ENCODE measurements around the gene NUDT6.

NUDT6 gene

GRCh38 chr4:122912810-122913575, 9.4 kb downstream of the NUDT6 start:
- DNase-seq = no peak

DNA sequence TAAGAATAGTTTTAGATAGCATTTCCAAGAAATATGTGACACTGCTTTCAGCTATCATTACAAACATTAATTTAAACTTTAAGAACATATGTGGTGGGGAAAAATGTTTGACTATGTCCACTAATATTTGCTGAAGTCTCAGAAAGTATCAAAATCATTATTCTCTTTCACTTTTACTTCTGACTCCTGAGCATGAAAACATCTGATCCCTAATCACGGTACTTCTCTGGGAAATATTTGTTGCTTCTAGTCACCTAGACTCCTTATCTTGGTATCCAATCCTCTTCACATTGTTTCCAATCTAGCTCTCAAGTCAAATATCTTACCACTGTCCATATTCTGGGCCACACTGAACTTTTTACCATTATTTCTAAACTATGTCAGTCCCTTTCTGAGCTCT, 10.8 kb downstream of the NUDT6 start:
- no peak for DNase-seq

DNA sequence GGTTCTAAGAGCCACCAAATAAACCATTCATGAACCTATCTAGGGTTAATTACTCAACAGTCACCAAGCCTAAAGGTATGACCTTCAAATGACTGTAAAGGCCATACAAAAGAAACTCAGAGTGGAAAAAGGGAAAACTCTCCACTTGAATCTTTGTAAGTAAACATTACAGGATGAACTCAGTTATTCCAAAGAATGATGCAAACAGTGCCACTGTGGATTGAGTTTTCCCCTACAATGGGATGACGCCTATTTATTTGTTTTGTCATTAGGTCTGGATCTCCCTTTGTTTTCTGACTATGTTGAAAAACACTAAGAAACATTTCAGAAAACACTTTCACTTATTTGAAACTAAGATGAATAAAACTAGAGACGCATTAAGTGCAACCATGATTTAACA, 12.7 kb downstream of the NUDT6 start:
- no peak for DNase-seq

GRCh38 chr4:122908223-122908622, 14.2 kb downstream of the NUDT6 start:
- no peak for DNase-seq

DNA sequence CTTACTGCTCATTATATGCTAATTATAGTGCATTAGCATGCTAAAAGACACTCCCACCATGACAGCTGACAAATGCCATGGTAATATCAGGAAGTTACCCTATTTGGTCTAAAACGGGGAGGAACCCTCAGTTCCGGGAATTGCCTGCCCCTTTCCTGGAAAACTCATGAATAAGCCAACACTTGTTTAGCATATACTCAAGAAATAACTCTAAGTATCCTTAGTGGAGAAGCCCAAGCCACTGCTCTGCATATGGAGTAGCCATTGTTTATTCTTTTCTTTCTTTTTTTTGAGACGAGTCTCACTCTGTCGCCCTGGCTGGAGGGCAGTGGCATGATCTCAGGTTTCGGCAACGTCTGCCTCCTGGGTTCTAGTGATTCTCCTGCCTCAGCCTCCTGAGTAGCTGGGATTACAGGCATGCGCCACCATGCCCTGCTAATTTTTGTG, 15.5 kb downstream of the NUDT6 start:
- no peak for DNase-seq

DNA sequence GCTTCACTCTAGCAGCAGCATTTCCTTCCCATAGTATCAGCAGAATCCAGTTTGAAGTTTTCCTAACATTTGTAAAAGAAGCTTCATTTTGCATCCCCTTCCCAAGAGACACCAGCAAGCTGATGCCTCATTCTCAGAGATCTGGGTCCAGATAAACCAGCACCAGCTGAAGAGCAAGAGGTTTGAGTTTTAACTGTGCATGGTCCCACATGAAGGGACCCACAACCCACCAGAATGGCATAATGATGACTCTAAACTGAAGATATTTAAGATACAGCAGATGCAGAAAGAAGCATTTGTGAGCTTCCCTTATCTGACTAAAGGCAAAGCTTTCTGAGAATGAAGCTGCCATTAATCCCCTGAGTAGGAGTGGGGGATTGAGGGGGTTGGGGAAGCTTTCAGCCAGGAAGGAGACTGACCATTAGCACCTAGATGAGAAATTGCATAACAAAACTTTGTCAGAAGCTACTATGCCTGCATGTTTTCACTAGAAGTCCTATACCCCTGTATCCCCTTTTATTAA, 18.6 kb downstream of the NUDT6 start:
- no peak for DNase-seq

DNA sequence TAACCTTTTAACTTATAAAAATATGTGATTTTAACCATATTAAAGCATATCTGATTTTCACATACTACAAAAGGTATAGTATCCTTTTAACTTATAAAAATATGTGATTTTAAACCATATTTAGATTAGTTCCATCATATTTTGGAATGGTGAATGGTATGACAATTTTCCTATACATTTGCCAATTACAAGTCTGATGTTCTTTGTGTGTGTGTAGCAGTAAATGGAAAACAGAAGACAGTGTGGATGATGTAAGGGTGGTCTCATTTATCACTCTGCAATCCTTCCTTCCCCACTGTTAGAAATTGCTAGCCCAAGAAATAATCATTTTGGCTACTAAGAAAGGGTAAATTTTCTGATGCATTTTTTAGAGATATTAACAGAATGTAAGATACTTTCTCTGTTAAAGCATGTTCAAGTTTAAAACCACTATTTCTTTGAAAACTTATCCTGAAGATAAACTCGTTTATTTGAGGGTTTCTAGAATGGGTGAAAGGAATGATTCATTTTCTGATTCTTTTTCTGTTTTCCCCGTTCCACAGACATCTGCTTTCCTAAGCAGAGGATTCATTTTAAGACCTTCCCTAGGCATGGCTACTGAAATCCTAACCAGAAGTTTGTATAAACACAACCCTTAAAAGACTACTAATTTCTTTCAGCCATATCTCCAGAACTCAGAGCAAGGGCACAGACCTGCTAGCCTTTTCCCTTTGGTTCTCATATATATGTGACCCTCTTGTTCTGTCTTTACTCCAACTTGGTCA, 21.0 kb downstream of the NUDT6 start:
- DNase-seq = no peak

- DNase-seq = no peak
These were observed 22.1 kb downstream of the NUDT6 start for GRCh38 chr4:122900314-122900713.

GRCh38 chr4:122899682-122900081, 22.7 kb downstream of the NUDT6 start:
- no peak for DNase-seq

GRCh38 chr4:122898370-122899150, 23.8 kb downstream of the NUDT6 start:
- no peak for DNase-seq

DNA sequence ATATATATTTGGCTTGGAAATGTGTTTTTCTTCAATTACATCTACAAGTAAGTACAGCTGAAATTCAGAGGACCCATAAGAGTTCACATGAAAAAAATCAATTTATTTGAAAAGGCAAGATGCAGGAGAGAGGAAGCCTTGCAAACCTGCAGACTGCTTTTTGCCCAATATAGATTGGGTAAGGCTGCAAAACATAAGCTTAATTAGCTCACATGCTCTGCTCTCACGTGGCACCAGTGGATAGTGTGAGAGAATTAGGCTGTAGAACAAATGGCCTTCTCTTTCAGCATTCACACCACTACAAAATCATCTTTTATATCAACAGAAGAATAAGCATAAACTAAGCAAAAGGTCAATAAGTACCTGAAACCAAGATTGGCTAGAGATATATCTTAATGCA, 26.1 kb downstream of the NUDT6 start:
- DNase-seq = no peak

DNA sequence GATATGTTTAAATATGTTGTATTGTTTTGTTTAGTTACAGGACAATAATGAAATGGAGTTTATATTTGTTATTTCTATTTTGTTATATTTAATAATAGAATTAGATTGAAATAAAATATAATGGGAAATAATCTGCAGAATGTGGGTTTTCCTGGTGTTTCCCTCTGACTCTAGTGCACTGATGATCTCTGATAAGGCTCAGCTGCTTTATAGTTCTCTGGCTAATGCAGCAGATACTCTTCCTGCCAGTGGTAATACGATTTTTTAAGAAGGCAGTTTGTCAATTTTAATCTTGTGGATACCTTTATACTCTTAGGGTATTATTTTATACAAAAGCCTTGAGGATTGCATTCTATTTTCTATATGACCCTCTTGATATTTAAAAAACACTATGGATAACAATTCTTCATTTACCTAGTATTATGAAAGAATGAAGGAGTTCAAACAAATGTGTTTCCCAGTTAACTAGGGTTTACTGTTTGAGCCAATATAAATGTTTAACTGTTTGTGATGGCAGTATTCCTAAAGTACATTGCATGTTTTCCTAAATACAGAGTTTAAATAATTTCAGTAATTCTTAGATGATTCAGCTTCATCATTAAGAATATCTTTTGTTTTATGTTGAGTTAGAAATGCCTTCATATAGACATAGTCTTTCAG, 26.9 kb downstream of the NUDT6 start:
- DNase-seq = no peak

DNA sequence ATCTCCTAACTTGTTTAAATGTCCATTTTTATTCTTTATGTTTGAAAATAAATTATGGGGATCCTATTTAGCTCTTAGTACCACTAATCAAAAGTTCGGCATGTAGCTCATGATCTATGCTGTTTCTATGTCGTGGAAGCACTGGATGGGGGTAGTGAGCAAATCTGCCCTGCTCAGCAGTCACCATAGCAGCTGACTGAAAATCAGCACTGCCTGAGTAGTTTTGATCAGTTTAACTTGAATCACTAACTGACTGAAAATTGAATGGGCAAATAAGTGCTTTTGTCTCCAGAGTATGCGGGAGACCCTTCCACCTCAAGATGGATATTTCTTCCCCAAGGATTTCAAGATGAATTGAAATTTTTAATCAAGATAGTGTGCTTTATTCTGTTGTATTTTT, 27.6 kb downstream of the NUDT6 start:
- DNase-seq = no peak

DNA sequence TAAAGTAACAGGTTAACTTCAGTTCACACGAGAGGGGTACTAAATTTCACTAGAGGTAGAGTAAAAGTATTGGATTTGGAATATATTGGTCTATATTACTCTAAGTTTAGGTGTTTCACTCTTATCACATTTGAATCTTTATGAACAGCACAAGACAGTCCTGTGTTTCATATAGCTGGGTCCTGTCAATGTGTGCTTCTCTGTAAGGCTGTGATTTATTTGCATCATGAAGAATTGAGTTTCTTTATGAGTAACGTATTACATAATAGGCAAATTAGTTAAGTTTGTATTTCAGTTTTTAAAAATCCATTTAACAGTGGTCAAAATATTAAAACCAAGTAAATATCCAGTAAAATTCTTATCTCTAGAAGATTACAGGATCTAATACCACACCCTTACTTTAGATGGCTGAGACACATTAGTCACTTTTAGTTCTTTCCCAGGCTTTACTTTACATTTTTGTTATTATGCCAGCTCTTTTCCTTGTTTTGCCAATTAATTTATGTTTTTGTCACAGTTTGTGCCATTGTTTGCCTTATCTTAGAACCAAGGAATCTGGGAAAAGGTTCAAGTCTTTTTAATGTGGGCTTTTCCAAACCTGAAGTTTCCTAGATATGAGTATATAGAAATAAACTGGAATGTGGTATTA, 32.1 kb downstream of the NUDT6 start:
- no peak for DNase-seq

GRCh38 chr4:122889726-122890125, 32.7 kb downstream of the NUDT6 start:
- no peak for DNase-seq

- DNase-seq = no peak
These were observed 37.9 kb downstream of the NUDT6 start for GRCh38 chr4:122884499-122884898.

GRCh38 chr4:122882857-122883735, 39.3 kb downstream of the NUDT6 start:
- DNase-seq = no peak

GRCh38 chr4:122879001-122879400, 43.4 kb downstream of the NUDT6 start:
- DNase-seq = no peak

- no peak for DNase-seq
These were observed 45.9 kb downstream of the NUDT6 start for GRCh38 chr4:122876456-122876855.

GRCh38 chr4:122875949-122876348, 46.4 kb downstream of the NUDT6 start:
- DNase-seq = no peak

Data from activated CD4-positive, alpha-beta T cell treated with anti-CD3 and anti-CD28 coated beads, Interleukin-10, Interleukin-2, amounts not matched to agents 100 ng/mL and 50 ng/mL, durations not matched to agents 16 hours and 8 hours (primary cell).